Measurements from ENCODE around the gene MSS51. TPM values are rescaled to one million over a fixed set of nuclear protein-coding genes. Genes with fewer than 3 reads are reported as not detected.

The MSS51 gene
- total and polyA plus RNA-seq, 8 donors = 0.61 to 6.1 (median 1.3) TPM; not detected in 1

DNA sequence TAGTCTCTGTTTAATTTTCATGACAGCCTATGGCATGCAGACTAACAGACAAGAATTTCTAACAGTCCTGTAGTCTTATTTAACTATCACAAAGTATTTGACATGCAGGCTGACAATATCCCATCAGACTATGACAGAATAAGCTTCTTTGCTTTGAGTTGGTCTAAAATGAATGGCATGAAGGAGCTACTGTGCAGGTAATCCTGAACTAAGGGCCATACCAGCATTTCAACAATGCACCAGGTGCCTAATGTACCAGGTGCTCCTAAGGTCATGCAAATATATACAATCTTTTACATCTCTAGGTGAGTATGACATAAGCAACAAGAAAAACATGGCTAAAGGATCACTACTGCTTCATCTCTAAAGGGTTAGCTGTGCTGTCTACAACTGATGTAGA, 13.6 kb upstream of the MSS51 start:
- Histone ChIP-seq H3K4me3 (no peak overlapping the region), H3K27ac (no peak overlapping the region), H3K4me1 (no peaks in the 10 kb centered on the region), H3K9me3 (no peaks in the 10 kb centered on the region), H3K27me3 (no peaks in the 10 kb centered on the region), H3K36me3 (peaks cover 14 to 58% (median 48%) of the 10 kb centered on the region in 4 donors)
- TF ChIP-seq EP300 (IDR thresholded peaks at IDR 0.05) = no peak
- TF ChIP-seq, protein P1, sequence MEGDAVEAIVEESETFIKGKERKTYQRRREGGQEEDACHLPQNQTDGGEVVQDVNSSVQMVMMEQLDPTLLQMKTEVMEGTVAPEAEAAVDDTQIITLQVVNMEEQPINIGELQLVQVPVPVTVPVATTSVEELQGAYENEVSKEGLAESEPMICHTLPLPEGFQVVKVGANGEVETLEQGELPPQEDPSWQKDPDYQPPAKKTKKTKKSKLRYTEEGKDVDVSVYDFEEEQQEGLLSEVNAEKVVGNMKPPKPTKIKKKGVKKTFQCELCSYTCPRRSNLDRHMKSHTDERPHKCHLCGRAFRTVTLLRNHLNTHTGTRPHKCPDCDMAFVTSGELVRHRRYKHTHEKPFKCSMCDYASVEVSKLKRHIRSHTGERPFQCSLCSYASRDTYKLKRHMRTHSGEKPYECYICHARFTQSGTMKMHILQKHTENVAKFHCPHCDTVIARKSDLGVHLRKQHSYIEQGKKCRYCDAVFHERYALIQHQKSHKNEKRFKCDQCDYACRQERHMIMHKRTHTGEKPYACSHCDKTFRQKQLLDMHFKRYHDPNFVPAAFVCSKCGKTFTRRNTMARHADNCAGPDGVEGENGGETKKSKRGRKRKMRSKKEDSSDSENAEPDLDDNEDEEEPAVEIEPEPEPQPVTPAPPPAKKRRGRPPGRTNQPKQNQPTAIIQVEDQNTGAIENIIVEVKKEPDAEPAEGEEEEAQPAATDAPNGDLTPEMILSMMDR (IDR thresholded peaks at IDR 0.05) = no peak
- no peak for TF ChIP-seq POLR2A (IDR thresholded peaks at IDR 0.05)
- no peak for TF ChIP-seq POLR2AphosphoS5 (IDR thresholded peaks at IDR 0.05)
- DNase-seq = no peak
- intact Hi-C loops (cut with DNase I; ENCODE audit: low total_unique reads) = no loop called here

DNA sequence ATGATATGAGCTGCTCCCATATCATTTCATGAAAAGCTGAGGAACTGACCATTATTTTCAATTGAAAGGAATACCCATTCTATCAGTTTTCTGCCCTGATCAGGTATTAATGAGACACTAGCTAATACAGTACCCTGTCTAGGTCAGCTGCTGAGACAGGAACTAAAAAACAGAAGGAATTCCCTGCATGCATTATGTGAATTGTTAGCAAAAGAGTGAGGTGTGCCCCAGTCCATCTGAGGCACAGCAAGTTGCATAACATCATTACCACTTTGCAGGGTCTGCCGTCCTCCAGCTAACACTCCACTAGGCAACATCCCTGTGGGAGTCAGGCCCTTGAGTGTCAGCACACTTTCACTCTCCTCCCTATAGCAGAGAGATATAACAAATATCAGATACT, 11.1 kb upstream of the MSS51 start:
- H3K4me3 ChIP-seq = no peak overlapping the region
- TF ChIP-seq, protein P1 (IDR thresholded peaks at IDR 0.05) = no peak
- no peak for TF ChIP-seq POLR2AphosphoS5 (IDR thresholded peaks at IDR 0.05)
- TF ChIP-seq EP300 (IDR thresholded peaks at IDR 0.05) = no peak
- TF ChIP-seq POLR2A (IDR thresholded peaks at IDR 0.05) = no peak
- H3K4me1 ChIP-seq = peaks cover 0 to 6% (median 0%) of the 10 kb centered on the region in 4 donors
- 85 to 97% (median 92%) methylated on average over 1 of the region's 1 CpG for WGBS, 5 donors
- H3K36me3 ChIP-seq = peaks cover 14 to 63% (median 58%) of the 10 kb centered on the region in 4 donors
- DNase-seq = no peak
- no peak overlapping the region for H3K27ac ChIP-seq
- no peaks in the 10 kb centered on the region for H3K9me3 ChIP-seq
- intact Hi-C loops (cut with DNase I; ENCODE audit: low total_unique reads) = no loop called here
- no peaks in the 10 kb centered on the region for H3K27me3 ChIP-seq

DNA sequence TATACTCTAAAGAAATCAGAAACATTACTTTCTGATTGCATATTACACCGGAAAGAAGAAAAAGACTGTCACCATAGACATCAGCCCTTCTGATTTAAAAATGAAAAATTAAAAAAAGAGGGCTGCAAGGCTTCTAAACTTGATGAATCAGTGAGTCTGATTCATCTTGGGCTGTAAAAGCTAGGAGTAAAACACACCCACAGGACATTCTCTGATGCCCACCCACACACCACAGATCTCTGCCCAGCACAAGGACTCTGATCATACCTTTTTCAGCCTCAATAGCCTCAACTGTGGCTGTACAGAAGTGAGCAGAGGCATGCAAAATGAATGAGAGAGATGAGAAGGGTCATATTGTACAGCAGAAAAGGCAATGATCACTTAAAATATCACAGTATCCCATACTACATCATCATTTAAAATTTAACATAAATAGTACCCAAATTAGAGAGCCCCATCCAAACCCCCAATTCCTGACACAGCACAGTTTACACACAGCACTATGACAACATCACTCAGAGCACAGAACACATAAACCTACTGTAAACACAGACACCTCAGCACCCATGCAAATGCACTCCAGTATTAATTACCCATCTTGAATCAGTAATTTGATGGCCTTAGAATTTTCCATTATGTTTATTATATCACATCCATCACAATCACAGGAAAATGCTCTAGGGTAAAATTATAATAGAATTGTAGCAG, 6.4 kb upstream of the MSS51 start:
- no peaks in the 10 kb centered on the region for H3K9me3 ChIP-seq
- no peak overlapping the region for H3K27ac ChIP-seq
- WGBS, 5 donors = 84 to 94% (median 92%) methylated on average over 1 of the region's 1 CpG
- no peak for TF ChIP-seq EP300 (IDR thresholded peaks at IDR 0.05)
- TF ChIP-seq, protein P1 (IDR thresholded peaks at IDR 0.05) = no peak
- no peak for TF ChIP-seq POLR2A (IDR thresholded peaks at IDR 0.05)
- no peak for TF ChIP-seq POLR2AphosphoS5 (IDR thresholded peaks at IDR 0.05)
- no peaks in the 10 kb centered on the region for H3K27me3 ChIP-seq
- intact Hi-C loops (cut with DNase I; ENCODE audit: low total_unique reads) = no loop called here
- H3K4me1 ChIP-seq = peaks cover 0 to 8% (median 0%) of the 10 kb centered on the region in 4 donors
- no peak overlapping the region for H3K4me3 ChIP-seq
- peaks cover 7 to 59% (median 55%) of the 10 kb centered on the region in 4 donors for H3K36me3 ChIP-seq
- no peak for DNase-seq

DNA sequence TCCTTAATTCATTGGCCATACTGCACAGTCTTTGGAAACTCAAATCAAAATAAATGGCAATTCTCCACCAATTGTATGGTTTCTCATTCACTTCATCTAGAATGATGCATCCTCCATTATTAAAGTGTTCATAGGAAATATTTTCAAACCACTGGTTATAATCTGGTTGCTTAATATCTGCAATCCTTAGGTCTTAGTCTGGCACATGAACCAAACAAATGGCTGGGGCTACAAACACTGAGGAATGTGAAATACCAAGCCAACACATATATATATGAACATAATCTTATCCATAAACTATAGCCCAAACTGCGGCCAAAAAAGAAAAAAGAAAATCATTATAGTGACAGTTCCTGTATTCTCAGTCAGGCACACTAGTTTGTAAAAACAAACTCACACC, 5.7 kb upstream of the MSS51 start:
- no peak for DNase-seq
- 81 to 100% (median 95%) methylated on average over 1 of the region's 1 CpG for WGBS, 5 donors
- Histone ChIP-seq H3K9me3 (no peaks in the 10 kb centered on the region), H3K27me3 (no peaks in the 10 kb centered on the region), H3K4me3 (no peak overlapping the region), H3K36me3 (peaks cover 7 to 56% (median 49%) of the 10 kb centered on the region in 4 donors), H3K4me1 (peaks cover 0 to 8% (median 0%) of the 10 kb centered on the region in 4 donors), H3K27ac (no peak overlapping the region)
- TF ChIP-seq POLR2A (IDR thresholded peaks at IDR 0.05) = no peak
- no peak for TF ChIP-seq POLR2AphosphoS5 (IDR thresholded peaks at IDR 0.05)
- TF ChIP-seq, protein P1 (IDR thresholded peaks at IDR 0.05) = no peak
- no peak for TF ChIP-seq EP300 (IDR thresholded peaks at IDR 0.05)
- intact Hi-C loops (cut with DNase I; ENCODE audit: low total_unique reads) = no loop called here
